DND-41 (cell line): ENCODE measurements around the gene GNAI2.

ENCODE experiments used
- ATAC-seq: fragments of 200-7000 bp; cut with Tn5 transposase; 3 replicates; pipeline ENCODE4 v1.9.1; 2021; ENCODE audit warnings: low read depth; ENCODE audit not compliant: insufficient read depth
- DNase-seq: peaks from one replicate; pipeline ENCODE4 v3.0.0-alpha.2; 2020
- H2AFZ ChIP-seq: 2 replicates; pipeline ENCODE4 v1.6.0; 2012; ENCODE audit warnings: low read depth, low read length
- H3K27ac ChIP-seq: 2 replicates; pipeline ENCODE4 v1.5.1; 2012; ENCODE audit warnings: low read length, inconsistent platforms
- H3K27me3 ChIP-seq: fragments of 200-600 bp; sonication (generic); 2 replicates; pipeline ENCODE4 v1.6.0; 2012; ENCODE audit warnings: low read length, mild to moderate bottlenecking, inconsistent platforms; ENCODE audit not compliant: insufficient read depth, poor library complexity
- H3K36me3 ChIP-seq: 2 replicates; pipeline ENCODE4 v1.5.1; 2012; ENCODE audit warnings: low read length, inconsistent platforms; ENCODE audit not compliant: insufficient read depth
- H3K4me1 ChIP-seq: 2 replicates; pipeline ENCODE4 v1.5.1; 2012; ENCODE audit warnings: mild to moderate bottlenecking, low read length; ENCODE audit not compliant: insufficient read depth
- H3K4me2 ChIP-seq: 2 replicates; pipeline ENCODE4 v1.6.0; 2012; ENCODE audit warnings: mild to moderate bottlenecking, moderate library complexity, low read length, inconsistent platforms; ENCODE audit not compliant: insufficient read depth
- H3K4me3 ChIP-seq, 2 experiments: fragments of 200-600 bp in 1 of 2; shearing (Covaris generic) in 1 of 2; 2 replicates each; pipeline ENCODE4 v1.5.1; 2012 to 2016; ENCODE audit warnings: inconsistent platforms in 2 of 2, low read length in 2 of 2, mild to moderate bottlenecking in 2 of 2, low read depth in 1 of 2, moderate library complexity in 1 of 2
- H3K79me2 ChIP-seq: 2 replicates; pipeline ENCODE4 v1.6.0; 2012; ENCODE audit warnings: low read length, inconsistent platforms; ENCODE audit not compliant: insufficient read depth
- H3K9ac ChIP-seq: 2 replicates; pipeline ENCODE4 v1.6.0; 2012; ENCODE audit warnings: low read depth, mild to moderate bottlenecking, inconsistent platforms, low read length, moderate library complexity
- H3K9me3 ChIP-seq: 2 replicates; pipeline ENCODE4 v1.5.1; 2012; ENCODE audit warnings: low read length, moderate library complexity, mild to moderate bottlenecking, inconsistent platforms; ENCODE audit not compliant: insufficient read depth, severe bottlenecking
- H4K20me1 ChIP-seq: 2 replicates; pipeline ENCODE4 v1.6.0; 2012; ENCODE audit warnings: low read length; ENCODE audit not compliant: insufficient read depth
- CTCF ChIP-seq: IDR thresholded peaks from 2 replicates; pipeline ENCODE4 v1.5.1; 2012; ENCODE audit warnings: borderline replicate concordance, low read length, moderate library complexity, mild to moderate bottlenecking; ENCODE audit not compliant: poor library complexity, severe bottlenecking; ENCODE audit errors: extremely low read depth
- EZH2 ChIP-seq: IDR thresholded peaks from 3 replicates; pipeline ENCODE4 v1.6.1; 2012; ENCODE audit warnings: borderline replicate concordance, low read depth, mild to moderate bottlenecking, moderate library complexity, low read length, inconsistent platforms; ENCODE audit not compliant: severe bottlenecking

The GNAI2 gene

GRCh38 chr3:50267280-50267913, 31.4 kb downstream of the GNAI2 start:
- no peaks in the 10 kb centered on the region for H4K20me1 ChIP-seq
- TF ChIP-seq CTCF (no peak), EZH2 (no peak)
- no peaks in the 10 kb centered on the region for H3K27me3 ChIP-seq
- no peaks in the 10 kb centered on the region for H3K4me1 ChIP-seq
- H3K36me3 ChIP-seq: no peaks in the 10 kb centered on the region
- DNase-seq (no peak), ATAC-seq (no peak)
- no peaks in the 10 kb centered on the region for H3K79me2 ChIP-seq
- no peak overlapping the region for H3K27ac ChIP-seq
- H2AFZ ChIP-seq: no peak overlapping the region
- H3K4me3 ChIP-seq: no peak overlapping the region
- H3K4me2 ChIP-seq: no peak overlapping the region
- H3K9ac ChIP-seq: no peak overlapping the region
- no peaks in the 10 kb centered on the region for H3K9me3 ChIP-seq

GRCh38 chr3:50268276-50268675, 32.3 kb downstream of the GNAI2 start:
- H3K4me3 ChIP-seq: no peak overlapping the region
- DNase-seq: no peak
- H3K27ac ChIP-seq: no peak overlapping the region
- no peaks in the 10 kb centered on the region for H4K20me1 ChIP-seq
- no peak for TF ChIP-seq CTCF
- no peak for TF ChIP-seq EZH2
- H3K9me3 ChIP-seq: no peaks in the 10 kb centered on the region
- no peak overlapping the region for H3K9ac ChIP-seq
- H3K4me2 ChIP-seq: no peak overlapping the region
- H2AFZ ChIP-seq: no peak overlapping the region
- ATAC-seq: no peak
- no peaks in the 10 kb centered on the region for H3K27me3 ChIP-seq
- H3K4me1 ChIP-seq: peaks cover 7% of the 10 kb centered on the region
- H3K36me3 ChIP-seq: no peaks in the 10 kb centered on the region
- H3K79me2 ChIP-seq: no peaks in the 10 kb centered on the region

GRCh38 chr3:50268703-50269451, 32.9 kb downstream of the GNAI2 start, which contains the start of gene SEMA3B:
TSS of gene SEMA3B (plus strand) at chr3:50269147. CDS start at chr3:50269241, 94 bp downstream.
- ATAC-seq (no peak), DNase-seq (no peak)
- peaks cover 8% of the 10 kb centered on the region for H3K4me1 ChIP-seq
- H3K79me2 ChIP-seq: no peaks in the 10 kb centered on the region
- H3K4me3 ChIP-seq: no peak within 1 kb of the TSS
- no peak within 1 kb of the TSS for H2AFZ ChIP-seq
- H3K9ac ChIP-seq: no peak within 1 kb of the TSS
- no peak within 1 kb of the TSS for H3K27ac ChIP-seq
- H3K4me2 ChIP-seq: no peak within 1 kb of the TSS
- H4K20me1 ChIP-seq: no peaks in the 10 kb centered on the region
- no peaks in the 10 kb centered on the region for H3K36me3 ChIP-seq
- TF ChIP-seq CTCF (no peak), EZH2 (no peak)
- no peaks in the 10 kb centered on the region for H3K27me3 ChIP-seq
- no peaks in the 10 kb centered on the region for H3K9me3 ChIP-seq
